Endothelial cell of umbilical vein (primary cell): Measurements from ENCODE around the gene GRID2. TPM values are rescaled to one million over a fixed set of nuclear protein-coding genes. Genes with fewer than 3 reads are reported as not detected.

ENCODE experiments used
- BruUV-seq: library from RNA; stranded (reverse); fragments of 400-500 nt; replicated peaks from 2 replicates; lab custom pipeline; 2021; lab: Mats Ljungman, UMichigan
- CTCF ChIA-PET: fragments of 300-600, 350-600 bp; sonication (Branson Sonifier 250); formaldehyde crosslinking; loops from one replicate; lab custom pipeline; 2021; ENCODE audit warnings: antibody characterized with exemption, inconsistent platforms; lab: Charles Lee
- POLR2A ChIA-PET: fragments of 300-600, 350-600 bp; sonication (Branson Sonifier 250); formaldehyde crosslinking; loops from one replicate; lab custom pipeline; 2021; ENCODE audit warnings: antibody characterized with exemption, inconsistent platforms; lab: Charles Lee
- DNase-seq: peaks from one replicate; pipeline ENCODE4 v3.0.0-alpha.2; 2011; ENCODE audit warnings: low read depth, low spot score
- FAIRE-seq: peaks from 2 replicates; lab custom pipeline; 2011; peaks lifted over from hg19 to GRCh38; lab: Jason Lieb, UNC
- H2AFZ ChIP-seq: 2 replicates; pipeline ENCODE4 v1.6.0; 2012; ENCODE audit warnings: low read depth, low read length, control low read depth, inconsistent platforms
- H3K27ac ChIP-seq: 2 replicates; pipeline ENCODE4 v1.5.1; 2011; ENCODE audit warnings: low read depth, mild to moderate bottlenecking, control low read depth, low read length, moderate library complexity; ENCODE audit not compliant: insufficient read depth
- H3K27me3 ChIP-seq, 2 experiments: 2 replicates each; pipeline versions ENCODE4 v1.6.0 to v1.6.1; 2011; ENCODE audit warnings: low read length in 2 of 2, mixed read lengths in 1 of 2; ENCODE audit not compliant: control insufficient read depth in 2 of 2, insufficient read depth in 2 of 2
- H3K36me3 ChIP-seq, 2 experiments: 2 replicates in 1 of 2; 3 replicates in 1 of 2; pipeline ENCODE4 v1.5.1; 2011; ENCODE audit warnings: low read length in 2 of 2, mild to moderate bottlenecking in 1 of 2, moderate library complexity in 1 of 2; ENCODE audit not compliant: control insufficient read depth in 2 of 2, insufficient read depth in 2 of 2; ENCODE audit errors: extremely low read depth in 1 of 2
- H3K4me1 ChIP-seq: 3 replicates; pipeline ENCODE4 v1.5.1; 2011; ENCODE audit warnings: mild to moderate bottlenecking, low read length; ENCODE audit not compliant: control insufficient read depth, insufficient read depth; ENCODE audit errors: extremely low read depth
- H3K4me2 ChIP-seq: 2 replicates; pipeline ENCODE4 v1.6.1; 2011; ENCODE audit warnings: low read length, control low read depth, mixed read lengths; ENCODE audit not compliant: insufficient read depth
- H3K4me3 ChIP-seq, 3 experiments: fragments of 200-600 bp in 1 of 3; sonication (generic), shearing (Covaris generic) in 1 of 3; replicated peaks in 1 of 3; 2 replicates each; pipeline ENCODE4 v1.5.1; 2011 to 2016; ENCODE audit warnings: control low read depth in 3 of 3, low read length in 3 of 3, mild to moderate bottlenecking in 2 of 3, inconsistent platforms in 1 of 3, low read depth in 1 of 3, moderate library complexity in 1 of 3; ENCODE audit not compliant: insufficient read depth in 1 of 3
- H3K79me2 ChIP-seq: 2 replicates; pipeline ENCODE4 v1.6.0; 2012; ENCODE audit warnings: low read length, inconsistent platforms; ENCODE audit not compliant: control insufficient read depth, insufficient read depth
- H3K9ac ChIP-seq: replicated peaks from 2 replicates; pipeline ENCODE3; 2011; ENCODE audit warnings: low read length, control low read depth; ENCODE audit not compliant: insufficient read depth; ENCODE audit errors: extremely low read depth
- H3K9me1 ChIP-seq: replicated peaks from 3 replicates; pipeline ENCODE4 v1.6.0; 2011; ENCODE audit warnings: mild to moderate bottlenecking, low read length; ENCODE audit not compliant: control insufficient read depth, insufficient read depth; ENCODE audit errors: extremely low read depth
- H3K9me3 ChIP-seq: replicated peaks from 2 replicates; pipeline ENCODE4 v1.5.1; 2012; ENCODE audit warnings: low read length, inconsistent platforms; ENCODE audit not compliant: control insufficient read depth, insufficient read depth
- H4K20me1 ChIP-seq: replicated peaks from 2 replicates; pipeline ENCODE3; 2011; ENCODE audit warnings: mild to moderate bottlenecking, low read length; ENCODE audit not compliant: control insufficient read depth, insufficient read depth; ENCODE audit errors: extremely low read depth
- EZH2 ChIP-seq: IDR thresholded peaks from 2 replicates; pipeline ENCODE4 v1.6.1; 2012; ENCODE audit warnings: borderline replicate concordance, low read depth, mild to moderate bottlenecking, moderate library complexity, low read length, inconsistent platforms; ENCODE audit not compliant: severe bottlenecking
- FOS ChIP-seq: IDR thresholded peaks from 2 replicates; pipeline ENCODE4 v1.6.1; 2011; ENCODE audit warnings: mild to moderate bottlenecking, low read length, moderate library complexity, borderline replicate concordance; ENCODE audit not compliant: insufficient read depth
- GATA2 ChIP-seq: IDR thresholded peaks from 2 replicates; pipeline ENCODE4 v1.7.0; 2011; ENCODE audit warnings: low read depth, mild to moderate bottlenecking, moderate library complexity, mixed read lengths, low read length; ENCODE audit not compliant: insufficient read length, insufficient read depth
- MYC ChIP-seq: IDR thresholded peaks from one replicate; pipeline ENCODE4 v1.6.1; 2011; ENCODE audit warnings: mild to moderate bottlenecking, low read depth, low read length
- POLR2A ChIP-seq: IDR thresholded peaks from 2 replicates; pipeline ENCODE4 v1.6.1; 2012; ENCODE audit warnings: low read depth, mild to moderate bottlenecking, control low read depth, low read length
- POLR2AphosphoS5 ChIP-seq: IDR thresholded peaks from 2 replicates; pipeline ENCODE4 v1.6.1; 2012; ENCODE audit warnings: low read depth, mild to moderate bottlenecking, control low read depth, low read length, moderate library complexity; ENCODE audit not compliant: insufficient read depth
- dilution Hi-C: fragments of 300-500 bp; cut with MboI; formaldehyde crosslinking; loops from one replicate; pipeline ENCODE4 v1.15.0; 2019; ENCODE audit warnings: low sequenced_read_pairs; ENCODE audit not compliant: extremely low pct_ligation_motif_present
- intact Hi-C: fragments of 100-400 bp; cut with micrococcal nuclease; formaldehyde crosslinking; loops from one replicate; pipeline ENCODE4 v1.10.0; 2022
- polyA plus RNA-seq, 4 experiments: library from polyadenylated mRNA; depleted of rRNA in 3 of 4; stranded (reverse) in 3 of 4; unstranded in 1 of 4; fragments of >200 nt; gene quantifications; 2 replicates each; pipeline versions ENCODE4 v1.2.1 to v1.2.3, GENCODE V29; 2011 to 2012; ENCODE audit warnings: missing spikeins in 1 of 4
- total RNA-seq: library from RNA; stranded (reverse); gene quantifications from 2 replicates; pipeline ENCODE4 v1.2.3, GENCODE V29; 2021
- TF ChIP-seq, protein P1 (sequence below): IDR thresholded peaks from 2 replicates; pipeline ENCODE4 v1.6.1; 2011; ENCODE audit not compliant: insufficient read depth, insufficient read length
- TF ChIP-seq, protein P2 (sequence below), 2 donors: IDR thresholded peaks; 1 replicate in 1 of 2; 2 replicates in 1 of 2; pipeline ENCODE4 v1.5.1; 2011; ENCODE audit warnings: low read length in 2 of 2, mild to moderate bottlenecking in 2 of 2, moderate library complexity in 2 of 2, control low read depth in 1 of 2, inconsistent platforms in 1 of 2, low read depth in 1 of 2; ENCODE audit not compliant: insufficient read depth in 1 of 2; ENCODE audit errors: extremely low read depth in 1 of 2

GRID2 gene
- total and polyA plus RNA-seq, 2 donors (not counting 3 experiments of a cell fraction or from before 2014, with no cell fraction given), result not detected

GRCh38 chr4:93029769-93030168 is 726.0 kb downstream of the GRID2 start:
- Histone ChIP-seq H3K36me3 (no peaks in the 10 kb centered on the region), H3K4me1 (no peaks in the 10 kb centered on the region), H4K20me1 (no peaks in the 10 kb centered on the region), H3K9me1 (no peaks in the 10 kb centered on the region), H3K79me2 (no peaks in the 10 kb centered on the region), H3K27me3 (no peaks in the 10 kb centered on the region), H2AFZ (no peak overlapping the region), H3K4me2 (no peak overlapping the region), H3K4me3 (no peak overlapping the region), H3K9ac (no peak overlapping the region), H3K27ac (no peak overlapping the region), H3K9me3 (no peaks in the 10 kb centered on the region)
- POLR2A ChIA-PET, result no interaction called here
- CTCF ChIA-PET, result no interaction called here
- BruUV-seq, result no TSS peak
- no peak for FAIRE-seq
- DNase-seq, result no peak
- intact Hi-C loops (no loop called here), dilution Hi-C loops (no loop called here)
- TF ChIP-seq FOS (no peak), EZH2 (no peak), POLR2AphosphoS5 (no peak), GATA2 (no peak), MYC (no peak), POLR2A (no peak)
- TF ChIP-seq, protein P1, sequence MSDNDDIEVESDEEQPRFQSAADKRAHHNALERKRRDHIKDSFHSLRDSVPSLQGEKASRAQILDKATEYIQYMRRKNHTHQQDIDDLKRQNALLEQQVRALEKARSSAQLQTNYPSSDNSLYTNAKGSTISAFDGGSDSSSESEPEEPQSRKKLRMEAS, result no peak
- TF ChIP-seq, protein P2, sequence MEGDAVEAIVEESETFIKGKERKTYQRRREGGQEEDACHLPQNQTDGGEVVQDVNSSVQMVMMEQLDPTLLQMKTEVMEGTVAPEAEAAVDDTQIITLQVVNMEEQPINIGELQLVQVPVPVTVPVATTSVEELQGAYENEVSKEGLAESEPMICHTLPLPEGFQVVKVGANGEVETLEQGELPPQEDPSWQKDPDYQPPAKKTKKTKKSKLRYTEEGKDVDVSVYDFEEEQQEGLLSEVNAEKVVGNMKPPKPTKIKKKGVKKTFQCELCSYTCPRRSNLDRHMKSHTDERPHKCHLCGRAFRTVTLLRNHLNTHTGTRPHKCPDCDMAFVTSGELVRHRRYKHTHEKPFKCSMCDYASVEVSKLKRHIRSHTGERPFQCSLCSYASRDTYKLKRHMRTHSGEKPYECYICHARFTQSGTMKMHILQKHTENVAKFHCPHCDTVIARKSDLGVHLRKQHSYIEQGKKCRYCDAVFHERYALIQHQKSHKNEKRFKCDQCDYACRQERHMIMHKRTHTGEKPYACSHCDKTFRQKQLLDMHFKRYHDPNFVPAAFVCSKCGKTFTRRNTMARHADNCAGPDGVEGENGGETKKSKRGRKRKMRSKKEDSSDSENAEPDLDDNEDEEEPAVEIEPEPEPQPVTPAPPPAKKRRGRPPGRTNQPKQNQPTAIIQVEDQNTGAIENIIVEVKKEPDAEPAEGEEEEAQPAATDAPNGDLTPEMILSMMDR (IDR thresholded peaks at IDR 0.05; ENCODE audit: extremely low read depth in 1 of 2, insufficient read depth in 1 of 2, low read depth in 1 of 2, low read length in 2 of 2), result no peak
